Common myeloid progenitor, CD34-positive (primary cell): ENCODE measurements around the gene CCDC137.

Source experiments
- CTCF ChIA-PET: fragments of 350-600 bp; sonication (Branson Sonifier 250); formaldehyde crosslinking; loops from one replicate; lab custom pipeline; 2021; ENCODE audit warnings: antibody characterized with exemption; lab: Charles Lee
- POLR2A ChIA-PET: fragments of 350-600 bp; sonication (Branson Sonifier 250); formaldehyde crosslinking; loops from one replicate; lab custom pipeline; 2021; ENCODE audit warnings: antibody characterized with exemption; lab: Charles Lee
- DNase-seq, 3 donors: peaks; one replicate each; pipeline versions ENCODE4 v3.0.0 to v3.0.0-alpha.2; 2013
- H3K27ac ChIP-seq, 2 experiments: 1 replicate in 1 of 2; 2 replicates in 1 of 2; pipeline ENCODE4 v1.7.0; 2013; ENCODE audit warnings: inconsistent platforms in 2 of 2, low read length in 2 of 2, mild to moderate bottlenecking in 2 of 2, low read depth in 1 of 2, moderate library complexity in 1 of 2; ENCODE audit not compliant: severe bottlenecking in 2 of 2, insufficient read depth in 1 of 2, poor library complexity in 1 of 2
- H3K27me3 ChIP-seq, 5 experiments: replicated peaks in 2 of 5; 1 replicate in 3 of 5; 2 replicates in 2 of 5; pipeline versions ENCODE4 v1.6.1 to v1.7.0; 2013; ENCODE audit warnings: low read length in 4 of 5, mild to moderate bottlenecking in 2 of 5, moderate library complexity in 2 of 5, inconsistent platforms in 1 of 5; ENCODE audit not compliant: insufficient read depth in 5 of 5, control insufficient read depth in 4 of 5
- H3K36me3 ChIP-seq, 4 experiments: 1 replicate in 2 of 4; 2 replicates in 2 of 4; pipeline versions ENCODE4 v1.6.1 to v1.7.0; 2013; ENCODE audit warnings: low read length in 3 of 4, control low read depth in 1 of 4, mild to moderate bottlenecking in 1 of 4; ENCODE audit not compliant: control insufficient read depth in 4 of 4, insufficient read depth in 4 of 4
- H3K4me1 ChIP-seq, 4 experiments: 1 replicate in 3 of 4; 2 replicates in 1 of 4; pipeline versions ENCODE4 v1.6.1 to v1.7.1; 2013; ENCODE audit warnings: low read length in 3 of 4, mild to moderate bottlenecking in 3 of 4, control low read depth in 1 of 4, inconsistent platforms in 1 of 4, moderate library complexity in 1 of 4; ENCODE audit not compliant: control insufficient read depth in 4 of 4, insufficient read depth in 4 of 4; ENCODE audit errors: control extremely low read depth in 1 of 4
- H3K4me3 ChIP-seq, 7 experiments: 1 replicate in 4 of 7; 2 replicates in 3 of 7; pipeline versions ENCODE4 v1.5.1 to v1.7.0; 2013; ENCODE audit warnings: mild to moderate bottlenecking in 7 of 7, low read length in 6 of 7, moderate library complexity in 6 of 7, inconsistent platforms in 2 of 7, low read depth in 2 of 7, control low read depth in 1 of 7; ENCODE audit not compliant: insufficient read depth in 4 of 7, control insufficient read depth in 1 of 7; ENCODE audit errors: extremely low read depth in 1 of 7
- H3K9me3 ChIP-seq, 5 experiments: 1 replicate in 4 of 5; 2 replicates in 1 of 5; pipeline versions ENCODE4 v1.6.1 to v1.7.1; 2013; ENCODE audit warnings: low read length in 4 of 5, mild to moderate bottlenecking in 2 of 5, inconsistent platforms in 1 of 5, low read depth in 1 of 5, moderate library complexity in 1 of 5; ENCODE audit not compliant: control insufficient read depth in 4 of 5, insufficient read depth in 2 of 5; ENCODE audit errors: control extremely low read depth in 1 of 5
- WGBS: methylation state at CpG from one replicate; pipeline ENCODE4 v1.1.5; 2013; ENCODE audit not compliant: insufficient coverage; 5-methylcytosine and 5-hydroxymethylcytosine counted together

CCDC137 gene

GRCh38 chr17:81659038-81659437 is 7.5 kb upstream of the CCDC137 start:
- POLR2A ChIA-PET: interaction anchor here (0.9 kb wide), 1 partner anchor 389 kb away, joined by 3 read pairs; no protein-coding TSS in a partner anchor
- H3K9me3 ChIP-seq: no peaks in the 10 kb centered on the region
- CTCF ChIA-PET: no interaction called here
- H3K4me3 ChIP-seq: no peak overlapping the region
- H3K27ac ChIP-seq: no peak overlapping the region
- 100% methylated on average over 4 of the region's 5 CpGs for WGBS
- H3K4me1 ChIP-seq: peaks cover 0 to 19% (median 6%) of the 10 kb centered on the region in 4 experiments
- no peaks in the 10 kb centered on the region for H3K27me3 ChIP-seq
- H3K36me3 ChIP-seq: peaks cover 0 to 1% (median under 1%) of the 10 kb centered on the region in 4 experiments
- no peak for DNase-seq

- H3K27me3 ChIP-seq: no peaks in the 10 kb centered on the region
- no peak overlapping the region for H3K4me3 ChIP-seq
- no peaks in the 10 kb centered on the region for H3K9me3 ChIP-seq
- H3K36me3 ChIP-seq: peaks cover 0 to 13% (median 4%) of the 10 kb centered on the region in 4 experiments
- DNase-seq: no peak
- ChIA-PET POLR2A (no interaction called here), CTCF (interaction anchor here (0.7 kb wide), 1 partner anchor 17 kb away, joined by 3 read pairs; no protein-coding TSS in a partner anchor)
- WGBS: 97% methylated on average over 7 of the region's 9 CpGs
- peaks cover 4 to 26% (median 13%) of the 10 kb centered on the region in 4 experiments for H3K4me1 ChIP-seq
- no peak overlapping the region for H3K27ac ChIP-seq
Measured at GRCh38 chr17:81660441-81660840, 6.1 kb upstream of the CCDC137 start.

DNA sequence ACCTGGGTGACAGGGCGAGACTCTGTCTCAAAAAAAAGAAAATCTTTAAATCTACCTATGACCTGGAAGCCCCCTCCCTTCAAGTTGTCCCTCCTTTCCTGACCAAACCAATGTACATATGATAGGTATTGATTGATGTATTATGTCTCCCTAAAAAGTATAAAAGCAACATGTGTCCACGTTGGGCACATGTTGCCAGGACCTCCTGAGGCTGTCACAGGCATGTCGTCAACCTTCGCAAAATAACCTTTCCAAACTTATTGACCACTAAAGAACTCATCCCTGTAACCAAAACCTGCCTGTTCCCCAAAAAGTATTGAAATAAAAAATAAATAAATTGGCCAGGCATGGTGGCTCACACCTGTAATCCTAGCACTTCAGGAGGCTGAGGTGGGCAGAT is 4.5 kb upstream of the CCDC137 start:
- no peak for DNase-seq
- Histone ChIP-seq H3K27ac (no peak overlapping the region), H3K4me1 (peaks cover 4 to 18% (median 16%) of the 10 kb centered on the region in 4 experiments), H3K9me3 (no peaks in the 10 kb centered on the region), H3K4me3 (no peak overlapping the region), H3K27me3 (no peaks in the 10 kb centered on the region), H3K36me3 (peaks cover 0 to 13% (median 4%) of the 10 kb centered on the region in 4 experiments)
- ChIA-PET POLR2A (no interaction called here), CTCF (no interaction called here)
- no CpG with 5 or more reads among the region's 4 CpGs for WGBS

- Histone ChIP-seq H3K27me3 (no peaks in the 10 kb centered on the region), H3K4me1 (peaks cover 4 to 30% (median 22%) of the 10 kb centered on the region in 4 experiments), H3K36me3 (peaks cover 0 to 23% (median 8%) of the 10 kb centered on the region in 4 experiments), H3K27ac (peak overlapping the region in 1 of 2 experiments; percentile 70), H3K4me3 (no peak overlapping the region), H3K9me3 (no peaks in the 10 kb centered on the region)
- ChIA-PET CTCF (interaction anchor here (1.8 kb wide), 1 partner anchor 12 kb away, joined by 5 read pairs; no protein-coding TSS in a partner anchor), POLR2A (no interaction called here)
- DNase-seq: no peak
- WGBS: 96% methylated on average over 7 of the region's 7 CpGs
Measured at GRCh38 chr17:81664051-81664470, 2.5 kb upstream of the CCDC137 start.

GRCh38 chr17:81665205-81666091 is 1.1 kb upstream of the CCDC137 start:
- Histone ChIP-seq H3K36me3 (peaks cover 3 to 35% (median 17%) of the 10 kb centered on the region in 4 experiments), H3K4me1 (peaks cover 4 to 30% (median 22%) of the 10 kb centered on the region in 4 experiments), H3K27ac (peak overlapping the region; percentile 66 to 91), H3K4me3 (peak overlapping the region; percentile 63 to 99 (median 86)), H3K9me3 (no peaks in the 10 kb centered on the region), H3K27me3 (no peaks in the 10 kb centered on the region)
- 63% methylated on average over 25 of the region's 30 CpGs for WGBS
- peak; percentile 11 to 61 (median 48) for DNase-seq
- ChIA-PET POLR2A (interaction anchor here (1.4 to 2.1 kb wide), 3 partner anchors 10 to 29 kb away, joined by 3 to 7 read pairs (median 4); partner anchors contain the start of genes ARL16, HGS, NPLOC4 and TSPAN10), CTCF (interaction anchor here (1.5 to 1.8 kb wide), 2 partner anchors 10 to 13 kb away, joined by 3 to 5 read pairs; no protein-coding TSS in a partner anchor)

GRCh38 chr17:81666092-81666341 is 520 bp upstream of the CCDC137 start:
- CTCF ChIA-PET: interaction anchor here (0.8 to 1.5 kb wide), 2 partner anchors 12 to 18 kb away, joined by 3 read pairs; partner anchors contain the start of genes ARL16 and HGS
- H3K4me1 ChIP-seq: peaks cover 4 to 30% (median 22%) of the 10 kb centered on the region in 4 experiments
- H3K9me3 ChIP-seq: no peaks in the 10 kb centered on the region
- peaks cover 3 to 38% (median 21%) of the 10 kb centered on the region in 4 experiments for H3K36me3 ChIP-seq
- peak; percentile 58 to 83 (median 74) for DNase-seq
- no peaks in the 10 kb centered on the region for H3K27me3 ChIP-seq
- peak overlapping the region; percentile 63 to 99 (median 86) for H3K4me3 ChIP-seq
- POLR2A ChIA-PET: interaction anchor here (0.5 to 2.1 kb wide), 4 partner anchors 9 to 29 kb away, joined by 3 to 7 read pairs (median 4); partner anchors contain the start of genes ARL16, HGS, NPLOC4 and TSPAN10
- WGBS: under 1% methylated on average over 16 of the region's 16 CpGs
- peak overlapping the region; percentile 66 to 91 for H3K27ac ChIP-seq
